Coronary artery (tissue), 2 donors: Measurements from ENCODE around the gene RHBDL3.

ENCODE experiments used
- DNase-seq: peaks from one replicate; pipeline ENCODE4 v3.0.0-alpha.2; 2017; ENCODE audit warnings: low spot score
- H3K27ac ChIP-seq, 2 donors: fragments of 200-600 bp; sonication (generic); one replicate each; pipeline ENCODE4 v1.5.1; 2016 to 2019
- H3K4me3 ChIP-seq: fragments of 200-600 bp; sonication (generic); 2 replicates; pipeline ENCODE4 v1.5.1; 2016; ENCODE audit warnings: mild to moderate bottlenecking, moderate library complexity
- TF ChIP-seq, protein P1 (sequence below): fragments of 200-600 bp; sonication (generic); IDR thresholded peaks from one replicate; pipeline ENCODE4 v1.5.1; 2019; ENCODE audit warnings: antibody characterized with exemption

The RHBDL3 gene

GRCh38 chr17:32299580-32300164 is 34.0 kb downstream of the RHBDL3 start:
- DNase-seq: no peak
- TF ChIP-seq, protein P1, sequence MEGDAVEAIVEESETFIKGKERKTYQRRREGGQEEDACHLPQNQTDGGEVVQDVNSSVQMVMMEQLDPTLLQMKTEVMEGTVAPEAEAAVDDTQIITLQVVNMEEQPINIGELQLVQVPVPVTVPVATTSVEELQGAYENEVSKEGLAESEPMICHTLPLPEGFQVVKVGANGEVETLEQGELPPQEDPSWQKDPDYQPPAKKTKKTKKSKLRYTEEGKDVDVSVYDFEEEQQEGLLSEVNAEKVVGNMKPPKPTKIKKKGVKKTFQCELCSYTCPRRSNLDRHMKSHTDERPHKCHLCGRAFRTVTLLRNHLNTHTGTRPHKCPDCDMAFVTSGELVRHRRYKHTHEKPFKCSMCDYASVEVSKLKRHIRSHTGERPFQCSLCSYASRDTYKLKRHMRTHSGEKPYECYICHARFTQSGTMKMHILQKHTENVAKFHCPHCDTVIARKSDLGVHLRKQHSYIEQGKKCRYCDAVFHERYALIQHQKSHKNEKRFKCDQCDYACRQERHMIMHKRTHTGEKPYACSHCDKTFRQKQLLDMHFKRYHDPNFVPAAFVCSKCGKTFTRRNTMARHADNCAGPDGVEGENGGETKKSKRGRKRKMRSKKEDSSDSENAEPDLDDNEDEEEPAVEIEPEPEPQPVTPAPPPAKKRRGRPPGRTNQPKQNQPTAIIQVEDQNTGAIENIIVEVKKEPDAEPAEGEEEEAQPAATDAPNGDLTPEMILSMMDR: no peak

DNA sequence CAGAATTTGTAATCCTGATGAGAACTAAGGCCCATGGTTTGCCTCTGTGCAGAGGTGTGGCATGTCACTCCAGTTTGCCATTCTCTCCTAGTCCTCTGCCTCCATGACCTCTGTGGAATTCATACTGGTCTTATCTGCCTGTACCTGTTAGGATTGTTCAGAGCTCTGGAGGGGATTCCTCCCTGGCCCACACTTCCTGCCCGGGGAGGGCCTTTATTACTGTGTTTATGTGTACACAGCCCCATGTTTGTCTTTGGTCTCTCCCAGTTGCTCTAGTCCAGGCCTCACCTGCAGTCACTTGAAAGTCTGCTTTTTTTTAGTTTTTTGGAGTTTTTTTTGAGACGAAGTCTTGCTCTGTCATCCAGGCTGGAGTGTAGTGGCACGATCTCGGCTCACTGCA is 36.4 kb downstream of the RHBDL3 start:
- TF ChIP-seq, protein P1: no peak
- H3K4me3 ChIP-seq: no peak overlapping the region
- no peak overlapping the region for H3K27ac ChIP-seq
- no peak for DNase-seq

More at GRCh38 chr17:32299580-32300164, 34.0 kb downstream of the RHBDL3 start:
- Histone ChIP-seq H3K27ac (no peak overlapping the region), H3K4me3 (no peak overlapping the region)

DNA sequence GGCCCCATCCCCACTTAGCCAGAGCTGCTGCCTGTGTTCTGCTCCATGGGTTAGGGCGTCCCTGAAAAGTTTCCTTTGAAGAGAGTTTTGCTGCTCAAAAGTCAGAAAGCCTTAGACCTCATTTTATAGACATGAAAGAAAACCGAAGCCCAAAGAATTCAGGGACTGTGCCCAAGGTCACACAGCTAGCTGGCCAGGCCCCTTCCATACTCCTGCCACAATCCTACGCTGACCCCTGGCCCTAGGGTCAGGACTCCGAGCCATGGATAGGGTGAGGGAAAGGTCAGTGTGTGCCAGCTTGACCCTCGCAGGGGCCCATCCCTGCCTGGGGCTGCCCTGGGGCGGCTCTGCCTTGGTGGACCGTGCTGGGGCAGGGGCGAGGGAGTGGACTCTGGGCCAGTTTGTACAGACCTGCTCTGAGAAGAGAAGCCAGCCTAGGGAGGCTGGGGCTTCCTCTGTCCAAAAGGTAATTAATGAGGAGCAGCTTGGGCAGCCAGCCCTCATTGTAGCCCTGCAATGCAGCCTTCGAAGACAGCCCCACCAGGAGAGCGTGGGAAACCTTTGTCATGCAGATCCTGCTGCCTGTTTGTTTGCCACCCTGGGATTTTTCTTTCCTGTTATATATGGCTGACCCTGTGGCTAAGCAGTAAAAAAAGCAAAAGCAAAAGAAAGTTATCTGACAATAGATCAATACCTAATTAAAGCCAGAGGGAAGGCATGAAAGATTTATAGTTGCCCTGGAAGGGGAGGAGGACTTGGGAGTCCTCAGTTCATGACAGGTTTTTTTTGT is 37.4 kb downstream of the RHBDL3 start:
- Histone ChIP-seq H3K27ac (no peak overlapping the region), H3K4me3 (no peak overlapping the region)
- TF ChIP-seq, protein P1: no peak
- DNase-seq: no peak

DNA sequence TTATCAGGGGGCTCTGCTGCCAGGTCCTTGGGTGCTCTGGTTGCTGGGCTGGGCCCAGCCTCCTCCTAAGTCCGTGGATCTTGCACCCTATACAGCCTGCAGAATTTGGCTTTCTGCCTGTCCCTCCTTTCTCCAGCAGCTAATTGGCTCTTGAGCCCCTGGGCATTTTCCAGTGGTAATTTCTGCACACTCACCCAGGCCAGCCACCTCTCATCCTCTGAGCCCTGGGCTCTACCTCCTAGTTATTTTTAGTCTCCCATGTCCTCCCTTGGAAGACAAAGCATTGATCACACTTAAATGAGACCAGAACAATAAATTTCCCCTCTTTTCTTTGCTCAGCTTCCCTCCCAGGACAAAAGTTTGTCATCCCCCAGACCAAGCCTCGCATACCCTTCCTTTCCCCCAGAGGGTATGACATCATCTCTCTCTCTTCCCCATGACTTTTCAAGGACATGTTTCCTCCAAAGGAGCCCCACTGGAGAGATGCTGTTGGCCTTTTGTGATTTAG is 38.2 kb downstream of the RHBDL3 start:
- TF ChIP-seq, protein P1: no peak
- Histone ChIP-seq H3K27ac (no peak overlapping the region), H3K4me3 (no peak overlapping the region)
- DNase-seq: no peak

GRCh38 chr17:32305049-32305448 is 39.4 kb downstream of the RHBDL3 start:
- TF ChIP-seq, protein P1: no peak
- no peak for DNase-seq
- no peak overlapping the region for H3K4me3 ChIP-seq
- H3K27ac ChIP-seq: no peak overlapping the region

DNA sequence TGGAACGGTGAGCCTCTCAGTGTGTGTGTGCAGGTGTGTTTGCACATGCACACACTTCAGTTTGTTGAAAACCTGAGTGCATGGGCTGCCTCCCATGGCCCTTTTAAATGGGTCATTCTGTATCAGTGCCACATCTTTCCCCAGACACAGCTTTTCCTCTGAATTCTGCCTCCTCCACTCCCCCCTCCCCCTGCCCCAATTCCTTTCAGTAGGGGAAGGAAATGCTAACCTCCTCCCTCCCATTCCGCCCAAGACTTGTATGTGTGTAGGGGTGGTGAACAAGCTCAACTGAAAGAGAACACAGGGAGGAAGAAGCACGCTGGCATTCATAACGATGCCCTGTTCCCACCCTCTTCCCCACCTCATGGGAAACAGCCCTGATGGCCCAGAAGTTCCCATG is 42.0 kb downstream of the RHBDL3 start:
- no peak for DNase-seq
- Histone ChIP-seq H3K4me3 (no peak overlapping the region), H3K27ac (no peak overlapping the region)
- TF ChIP-seq, protein P1: no peak
